Hepatocyte (in vitro differentiated cells): ENCODE results near the gene C1QL4. TPM values are rescaled to one million over a fixed set of nuclear protein-coding genes. Genes with fewer than 3 reads are reported as not detected.

Source experiments
- DNase-seq: peaks from one replicate; pipeline ENCODE4 v3.0.0-alpha.2; 2016; ENCODE audit warnings: low spot score
- H2AFZ ChIP-seq: fragments of 200-600 bp; sonication (generic); 2 replicates; pipeline ENCODE4 v1.6.0; 2016; ENCODE audit warnings: antibody characterized with exemption, mild to moderate bottlenecking
- H3K27ac ChIP-seq: fragments of 200-600 bp; sonication (generic); 2 replicates; pipeline ENCODE4 v1.5.1; 2016; ENCODE audit warnings: mild to moderate bottlenecking
- H3K27me3 ChIP-seq: fragments of 200-600 bp; sonication (generic); 2 replicates; pipeline ENCODE4 v1.6.1; 2016
- H3K36me3 ChIP-seq: fragments of 200-600 bp; sonication (generic); replicated peaks from 2 replicates; pipeline ENCODE4 v1.5.1; 2016; ENCODE audit warnings: low read depth; ENCODE audit not compliant: insufficient read depth
- H3K4me1 ChIP-seq: fragments of 200-600 bp; sonication (generic); 2 replicates; pipeline ENCODE4 v1.5.1; 2016; ENCODE audit warnings: mild to moderate bottlenecking, moderate library complexity; ENCODE audit not compliant: insufficient read depth
- H3K4me2 ChIP-seq: fragments of 200-600 bp; sonication (generic); 2 replicates; pipeline ENCODE4 v1.6.0; 2016
- H3K4me3 ChIP-seq: fragments of 200-600 bp; sonication (generic); 2 replicates; pipeline ENCODE4 v1.5.1; 2016; ENCODE audit warnings: mild to moderate bottlenecking
- H3K79me2 ChIP-seq: fragments of 200-600 bp; sonication (generic); 2 replicates; pipeline ENCODE4 v1.6.0; 2017; ENCODE audit warnings: mild to moderate bottlenecking
- H3K9me2 ChIP-seq: fragments of 200-600 bp; sonication (generic); replicated peaks from 2 replicates; pipeline ENCODE4 v1.6.0; 2017; ENCODE audit warnings: mild to moderate bottlenecking; ENCODE audit not compliant: insufficient read depth
- H3K9me3 ChIP-seq: fragments of 200-600 bp; sonication (generic); 2 replicates; pipeline ENCODE4 v1.5.1; 2016; ENCODE audit warnings: low read depth, mild to moderate bottlenecking
- H4K20me1 ChIP-seq: fragments of 200-600 bp; sonication (generic); 2 replicates; pipeline ENCODE4 v1.6.0; 2016; ENCODE audit warnings: mild to moderate bottlenecking; ENCODE audit not compliant: insufficient read depth, poor library complexity, severe bottlenecking
- EZH2 ChIP-seq: fragments of 200-600 bp; sonication (generic); IDR thresholded peaks from 2 replicates; pipeline ENCODE4 v1.6.1; 2016; ENCODE audit warnings: antibody characterized with exemption, mild to moderate bottlenecking, borderline replicate concordance
- EZH2phosphoT487 ChIP-seq: fragments of 200-600 bp; sonication (generic); IDR thresholded peaks from one replicate; pipeline ENCODE4 v1.6.1; 2018; ENCODE audit warnings: antibody characterized with exemption, mild to moderate bottlenecking, low read depth, moderate library complexity; ENCODE audit not compliant: unreplicated experiment, severe bottlenecking
- WGBS: methylation state at CpG from one replicate; pipeline ENCODE4 v1.1.6; 2016; ENCODE audit warnings: low lambda C conversion rate; ENCODE audit errors: missing lambda C conversion rate; 5-methylcytosine and 5-hydroxymethylcytosine counted together
- polyA plus RNA-seq: library from polyadenylated mRNA; unstranded; fragments of >200 nt; fragmentation: Nextera tagmentation; extraction: Ambion mirVana; gene quantifications from 2 replicates; pipeline ENCODE4 v1.2.1, GENCODE V29; 2016
- total RNA-seq: library from RNA; depleted of rRNA; stranded (reverse); fragments of >200 nt; gene quantifications from 2 replicates; pipeline ENCODE4 v1.2.3, GENCODE V29; 2014
- TF ChIP-seq, protein P1 (sequence below): fragments of 200-600 bp; sonication (generic); IDR thresholded peaks from 2 replicates; pipeline ENCODE4 v1.5.1; 2016; ENCODE audit warnings: antibody characterized with exemption, mild to moderate bottlenecking; ENCODE audit not compliant: poor library complexity

The C1QL4 gene
- total and polyA plus RNA-seq, 2 experiments from 2014 or later: not detected

- Histone ChIP-seq H3K9me2 (no peaks in the 10 kb centered on the region), H4K20me1 (no peaks in the 10 kb centered on the region), H3K4me1 (peaks cover 11% of the 10 kb centered on the region), H2AFZ (no peak overlapping the region), H3K79me2 (no peaks in the 10 kb centered on the region), H3K4me2 (peak overlapping the region; percentile 97), H3K9me3 (no peaks in the 10 kb centered on the region), H3K27ac (no peak overlapping the region), H3K36me3 (no peaks in the 10 kb centered on the region), H3K4me3 (no peak overlapping the region), H3K27me3 (peaks cover 68% of the 10 kb centered on the region)
- no peak for TF ChIP-seq EZH2
- TF ChIP-seq EZH2phosphoT487: no peak
- TF ChIP-seq, protein P1, sequence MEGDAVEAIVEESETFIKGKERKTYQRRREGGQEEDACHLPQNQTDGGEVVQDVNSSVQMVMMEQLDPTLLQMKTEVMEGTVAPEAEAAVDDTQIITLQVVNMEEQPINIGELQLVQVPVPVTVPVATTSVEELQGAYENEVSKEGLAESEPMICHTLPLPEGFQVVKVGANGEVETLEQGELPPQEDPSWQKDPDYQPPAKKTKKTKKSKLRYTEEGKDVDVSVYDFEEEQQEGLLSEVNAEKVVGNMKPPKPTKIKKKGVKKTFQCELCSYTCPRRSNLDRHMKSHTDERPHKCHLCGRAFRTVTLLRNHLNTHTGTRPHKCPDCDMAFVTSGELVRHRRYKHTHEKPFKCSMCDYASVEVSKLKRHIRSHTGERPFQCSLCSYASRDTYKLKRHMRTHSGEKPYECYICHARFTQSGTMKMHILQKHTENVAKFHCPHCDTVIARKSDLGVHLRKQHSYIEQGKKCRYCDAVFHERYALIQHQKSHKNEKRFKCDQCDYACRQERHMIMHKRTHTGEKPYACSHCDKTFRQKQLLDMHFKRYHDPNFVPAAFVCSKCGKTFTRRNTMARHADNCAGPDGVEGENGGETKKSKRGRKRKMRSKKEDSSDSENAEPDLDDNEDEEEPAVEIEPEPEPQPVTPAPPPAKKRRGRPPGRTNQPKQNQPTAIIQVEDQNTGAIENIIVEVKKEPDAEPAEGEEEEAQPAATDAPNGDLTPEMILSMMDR: no peak
- WGBS: 38% methylated on average over 58 of the region's 72 CpGs
- peak; percentile 5 for DNase-seq
Measured at GRCh38 chr12:49335955-49336644, 888 bp downstream of the C1QL4 start.

DNA sequence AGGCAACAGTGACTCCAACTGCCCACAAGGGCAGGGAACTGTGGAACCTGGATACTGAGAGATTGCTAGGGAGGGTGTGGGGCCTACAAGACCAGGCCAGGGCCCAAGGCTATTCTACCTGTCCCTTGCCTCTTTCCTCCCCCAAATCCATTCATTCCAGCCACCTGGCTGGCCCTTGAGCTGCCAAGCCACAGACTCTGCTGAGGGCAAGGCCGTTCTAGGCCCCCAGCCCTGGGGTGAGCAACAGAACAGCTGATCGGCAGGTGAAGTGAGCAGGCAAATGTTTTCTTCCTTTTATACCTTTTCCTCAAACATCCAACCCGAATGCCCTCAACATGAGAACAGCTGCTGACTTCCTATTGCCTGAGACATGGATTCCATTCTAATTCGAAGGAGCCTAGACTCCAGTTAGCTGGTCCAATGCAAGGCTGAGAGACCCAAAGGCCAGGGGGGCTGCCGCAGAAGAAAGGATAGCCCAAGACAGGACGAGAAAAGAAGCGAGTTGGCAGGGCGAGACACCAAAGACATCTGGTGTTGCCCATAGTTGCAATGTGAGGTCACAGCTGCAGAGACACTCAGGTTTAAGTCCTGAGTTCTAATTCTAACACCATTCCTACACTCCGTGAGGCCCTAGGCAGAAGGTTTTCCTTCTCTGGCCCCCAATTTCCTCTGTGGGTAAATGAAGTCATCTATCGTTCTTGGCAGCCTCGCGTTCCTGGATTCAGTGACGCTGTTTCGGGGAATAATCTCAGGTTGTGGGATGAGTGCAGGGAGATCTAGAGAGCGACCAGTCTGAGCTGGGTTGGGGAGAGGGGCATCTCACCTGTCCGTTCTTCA, 1.7 kb downstream of the C1QL4 start:
- Histone ChIP-seq H3K4me3 (no peak overlapping the region), H3K4me1 (peaks cover 11% of the 10 kb centered on the region), H4K20me1 (no peaks in the 10 kb centered on the region), H3K27ac (no peak overlapping the region), H3K79me2 (no peaks in the 10 kb centered on the region), H3K4me2 (no peak overlapping the region), H2AFZ (no peak overlapping the region), H3K9me2 (no peaks in the 10 kb centered on the region), H3K9me3 (no peaks in the 10 kb centered on the region), H3K36me3 (no peaks in the 10 kb centered on the region), H3K27me3 (peaks cover 60% of the 10 kb centered on the region)
- TF ChIP-seq, protein P1: no peak
- 82% methylated on average over 16 of the region's 16 CpGs for WGBS
- no peak for DNase-seq

DNA sequence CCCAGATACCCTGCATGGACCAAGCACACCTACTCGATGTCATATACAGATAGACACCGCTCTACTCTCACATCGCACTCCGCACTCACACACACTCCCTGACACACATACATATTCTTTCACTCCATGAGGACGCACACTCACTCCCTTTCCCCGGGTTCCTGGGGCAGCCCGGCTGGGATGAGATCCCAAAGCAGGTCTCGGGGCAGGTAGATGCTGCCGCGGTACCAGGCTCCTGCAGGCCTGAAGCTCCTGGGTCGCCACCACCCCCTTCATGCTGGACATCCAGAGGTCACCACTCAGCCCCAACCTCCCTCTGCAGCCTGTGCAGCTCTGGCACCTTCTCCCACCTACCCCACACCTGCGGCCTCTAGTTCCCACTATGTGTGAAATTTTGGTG, 2.3 kb downstream of the C1QL4 start:
- DNase-seq: no peak
- Histone ChIP-seq H2AFZ (no peak overlapping the region), H3K9me3 (no peaks in the 10 kb centered on the region)

More for the DNA sequence above, 2.3 kb downstream of the C1QL4 start:
- Histone ChIP-seq H3K36me3 (no peaks in the 10 kb centered on the region), H3K9me2 (no peaks in the 10 kb centered on the region), H3K4me2 (no peak overlapping the region), H4K20me1 (no peaks in the 10 kb centered on the region), H3K4me3 (no peak overlapping the region), H3K4me1 (peaks cover 11% of the 10 kb centered on the region), H3K27ac (no peak overlapping the region), H3K27me3 (peaks cover 53% of the 10 kb centered on the region), H3K79me2 (no peaks in the 10 kb centered on the region)
- 92% methylated on average over 12 of the region's 12 CpGs for WGBS
- TF ChIP-seq, protein P1: no peak
- TF ChIP-seq EZH2: no peak
- no peak for TF ChIP-seq EZH2phosphoT487
